Measurements from ENCODE around the gene FUT1.

DNA sequence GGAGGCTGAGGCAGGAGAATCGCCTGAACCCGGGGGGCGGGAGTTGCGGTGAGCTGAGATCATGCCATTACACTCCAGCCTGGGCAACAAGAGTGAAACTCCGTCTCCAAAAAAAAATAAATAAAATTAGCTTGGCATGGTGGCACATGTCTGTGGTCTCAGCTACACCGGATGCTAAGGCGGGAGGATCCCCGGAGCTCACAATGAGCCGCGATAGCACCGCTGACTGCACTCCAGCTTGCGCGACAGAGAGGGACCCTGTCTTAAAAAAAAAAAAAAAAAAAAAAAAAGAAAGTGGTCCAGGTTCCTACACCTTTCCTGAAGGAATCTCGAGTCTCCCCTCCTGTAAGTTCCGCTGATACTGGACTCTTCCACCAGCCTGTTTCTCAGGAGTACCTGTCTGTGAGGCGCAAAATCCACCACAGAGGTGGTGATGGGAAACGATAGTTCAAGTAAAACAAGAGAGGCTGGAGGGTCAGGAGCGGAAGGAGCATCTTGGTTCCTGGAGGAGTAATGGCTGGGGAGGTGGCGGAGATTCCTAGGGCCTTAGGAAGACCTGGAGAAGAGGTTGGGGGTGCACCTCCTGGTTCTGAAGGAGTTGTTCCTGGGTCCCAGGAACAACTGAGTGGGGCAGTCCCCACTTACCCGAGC lies 471 bp downstream of the FUT1 start:
- no peak for TF ChIP-seq EP300 (IDR thresholded peaks at IDR 0.05)
- TF ChIP-seq, protein P1, sequence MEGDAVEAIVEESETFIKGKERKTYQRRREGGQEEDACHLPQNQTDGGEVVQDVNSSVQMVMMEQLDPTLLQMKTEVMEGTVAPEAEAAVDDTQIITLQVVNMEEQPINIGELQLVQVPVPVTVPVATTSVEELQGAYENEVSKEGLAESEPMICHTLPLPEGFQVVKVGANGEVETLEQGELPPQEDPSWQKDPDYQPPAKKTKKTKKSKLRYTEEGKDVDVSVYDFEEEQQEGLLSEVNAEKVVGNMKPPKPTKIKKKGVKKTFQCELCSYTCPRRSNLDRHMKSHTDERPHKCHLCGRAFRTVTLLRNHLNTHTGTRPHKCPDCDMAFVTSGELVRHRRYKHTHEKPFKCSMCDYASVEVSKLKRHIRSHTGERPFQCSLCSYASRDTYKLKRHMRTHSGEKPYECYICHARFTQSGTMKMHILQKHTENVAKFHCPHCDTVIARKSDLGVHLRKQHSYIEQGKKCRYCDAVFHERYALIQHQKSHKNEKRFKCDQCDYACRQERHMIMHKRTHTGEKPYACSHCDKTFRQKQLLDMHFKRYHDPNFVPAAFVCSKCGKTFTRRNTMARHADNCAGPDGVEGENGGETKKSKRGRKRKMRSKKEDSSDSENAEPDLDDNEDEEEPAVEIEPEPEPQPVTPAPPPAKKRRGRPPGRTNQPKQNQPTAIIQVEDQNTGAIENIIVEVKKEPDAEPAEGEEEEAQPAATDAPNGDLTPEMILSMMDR (IDR thresholded peaks at IDR 0.05) = no peak
